LNCaP clone FGC (cell line): ENCODE data around the gene ZNF772.

Source experiments
- DNase-seq: peaks from one replicate; pipeline ENCODE4 v3.0.0-alpha.2; 2011; ENCODE audit warnings: low read depth
- H3K4me3 ChIP-seq: 2 replicates; pipeline ENCODE4 v1.5.1; 2011; ENCODE audit warnings: mild to moderate bottlenecking, low read depth, low read length, control low read depth
- TF ChIP-seq, protein P1 (sequence below): IDR thresholded peaks from 2 replicates; pipeline ENCODE4 v1.5.1; 2012; ENCODE audit warnings: mild to moderate bottlenecking; ENCODE audit not compliant: control insufficient read depth, insufficient read depth; ENCODE audit errors: extremely low read depth

Gene ZNF772

DNA sequence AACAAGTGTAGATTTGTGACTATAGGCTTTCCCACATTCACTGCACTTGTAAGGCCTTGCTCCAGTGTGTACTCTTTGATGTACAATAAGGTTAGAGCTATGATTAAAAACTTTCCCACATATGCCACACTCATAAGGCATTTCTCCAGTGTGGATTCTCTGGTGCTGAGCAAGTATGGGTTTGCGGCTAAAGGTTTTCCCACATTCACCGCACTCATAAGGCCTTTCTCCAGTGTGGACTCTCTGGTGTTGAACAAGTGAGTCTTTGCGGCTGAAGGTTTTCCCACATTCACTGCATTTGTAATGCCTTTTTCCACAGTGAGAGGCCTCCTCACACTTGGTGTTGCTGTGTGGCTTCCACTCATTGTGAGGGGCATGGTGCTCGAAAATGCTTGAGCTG is 3.7 kb downstream of the ZNF772 start:
- no peak overlapping the region for H3K4me3 ChIP-seq
- no peak for DNase-seq
- TF ChIP-seq, protein P1, sequence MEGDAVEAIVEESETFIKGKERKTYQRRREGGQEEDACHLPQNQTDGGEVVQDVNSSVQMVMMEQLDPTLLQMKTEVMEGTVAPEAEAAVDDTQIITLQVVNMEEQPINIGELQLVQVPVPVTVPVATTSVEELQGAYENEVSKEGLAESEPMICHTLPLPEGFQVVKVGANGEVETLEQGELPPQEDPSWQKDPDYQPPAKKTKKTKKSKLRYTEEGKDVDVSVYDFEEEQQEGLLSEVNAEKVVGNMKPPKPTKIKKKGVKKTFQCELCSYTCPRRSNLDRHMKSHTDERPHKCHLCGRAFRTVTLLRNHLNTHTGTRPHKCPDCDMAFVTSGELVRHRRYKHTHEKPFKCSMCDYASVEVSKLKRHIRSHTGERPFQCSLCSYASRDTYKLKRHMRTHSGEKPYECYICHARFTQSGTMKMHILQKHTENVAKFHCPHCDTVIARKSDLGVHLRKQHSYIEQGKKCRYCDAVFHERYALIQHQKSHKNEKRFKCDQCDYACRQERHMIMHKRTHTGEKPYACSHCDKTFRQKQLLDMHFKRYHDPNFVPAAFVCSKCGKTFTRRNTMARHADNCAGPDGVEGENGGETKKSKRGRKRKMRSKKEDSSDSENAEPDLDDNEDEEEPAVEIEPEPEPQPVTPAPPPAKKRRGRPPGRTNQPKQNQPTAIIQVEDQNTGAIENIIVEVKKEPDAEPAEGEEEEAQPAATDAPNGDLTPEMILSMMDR, result no peak

DNA sequence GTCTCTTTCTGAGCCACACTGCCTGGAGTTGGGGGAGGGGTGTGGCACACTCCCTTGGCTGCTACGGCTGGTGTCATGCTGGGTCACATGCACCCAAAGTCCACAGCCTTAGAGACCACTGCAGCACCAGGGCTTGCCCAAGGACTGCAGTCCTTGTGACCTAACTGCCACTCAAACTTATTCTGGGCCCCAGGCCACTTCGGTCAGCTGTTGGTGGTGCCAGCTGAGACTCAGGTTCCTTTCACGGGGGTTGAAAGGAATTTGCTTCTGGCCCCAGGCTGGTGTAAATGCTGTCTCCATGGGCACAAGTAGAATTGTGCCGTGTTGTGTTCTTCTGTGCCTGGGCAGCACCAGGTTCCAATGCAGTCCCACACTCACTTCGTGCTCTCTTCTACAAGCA is 10.9 kb downstream of the ZNF772 start:
- no peak overlapping the region for H3K4me3 ChIP-seq
- TF ChIP-seq, protein P1, result no peak
- DNase-seq, result no peak

DNA sequence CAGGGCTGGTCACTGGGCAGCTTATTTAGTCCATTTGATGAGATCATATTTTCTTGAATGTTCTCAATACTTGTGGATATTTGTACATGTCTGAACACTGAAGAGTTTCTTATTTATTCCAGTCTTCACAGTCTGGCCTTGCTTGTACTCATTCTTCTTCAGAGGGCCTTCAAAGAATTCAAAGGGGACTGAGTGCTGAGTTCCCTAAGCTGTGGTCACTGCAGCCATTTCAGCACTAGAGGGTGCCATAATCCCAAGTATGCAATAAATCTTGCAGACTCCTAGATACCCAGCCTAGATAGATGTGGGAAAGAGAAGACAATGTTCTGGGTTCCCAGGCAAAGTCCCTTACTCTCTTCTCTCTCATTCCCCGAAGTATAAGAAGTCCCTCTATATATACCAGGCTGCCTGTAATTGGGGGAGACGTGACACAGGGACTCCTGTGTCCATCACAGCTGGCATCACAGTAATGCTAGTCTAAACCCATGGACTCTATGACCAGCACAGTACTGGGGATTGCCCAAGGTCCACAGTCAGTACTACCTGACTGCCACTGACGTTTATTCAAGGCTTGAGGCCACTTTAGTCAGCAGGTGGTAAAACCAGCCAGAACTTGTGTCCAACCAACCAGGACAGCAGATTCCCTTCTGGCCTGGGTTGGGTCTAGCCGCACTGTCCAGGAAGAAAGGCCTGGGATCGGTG is 11.5 kb downstream of the ZNF772 start:
- H3K4me3 ChIP-seq, result no peak overlapping the region
- peak; percentile 41 for DNase-seq
- TF ChIP-seq, protein P1, result peak; percentile 59

DNA sequence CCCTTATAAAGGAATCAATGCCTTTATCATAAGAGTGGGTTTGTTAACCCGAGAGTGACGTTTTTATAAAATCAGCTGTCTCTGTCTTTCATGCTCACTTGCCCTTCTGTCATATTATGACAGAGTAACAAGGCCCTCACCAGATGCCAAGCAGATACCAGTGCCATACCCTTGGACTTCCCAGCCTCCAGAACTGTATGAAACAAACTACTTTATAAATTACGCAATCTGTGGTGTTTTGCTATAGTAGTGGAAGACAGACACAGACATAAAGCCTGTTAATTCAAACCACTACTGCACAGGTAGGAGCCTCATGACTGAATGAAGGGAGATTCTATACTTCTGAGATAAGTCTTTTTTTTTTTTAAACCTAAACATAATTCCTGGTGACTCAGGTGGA is 25.1 kb downstream of the ZNF772 start:
- H3K4me3 ChIP-seq, result no peak overlapping the region
- TF ChIP-seq, protein P1, result no peak
- no peak for DNase-seq

DNA sequence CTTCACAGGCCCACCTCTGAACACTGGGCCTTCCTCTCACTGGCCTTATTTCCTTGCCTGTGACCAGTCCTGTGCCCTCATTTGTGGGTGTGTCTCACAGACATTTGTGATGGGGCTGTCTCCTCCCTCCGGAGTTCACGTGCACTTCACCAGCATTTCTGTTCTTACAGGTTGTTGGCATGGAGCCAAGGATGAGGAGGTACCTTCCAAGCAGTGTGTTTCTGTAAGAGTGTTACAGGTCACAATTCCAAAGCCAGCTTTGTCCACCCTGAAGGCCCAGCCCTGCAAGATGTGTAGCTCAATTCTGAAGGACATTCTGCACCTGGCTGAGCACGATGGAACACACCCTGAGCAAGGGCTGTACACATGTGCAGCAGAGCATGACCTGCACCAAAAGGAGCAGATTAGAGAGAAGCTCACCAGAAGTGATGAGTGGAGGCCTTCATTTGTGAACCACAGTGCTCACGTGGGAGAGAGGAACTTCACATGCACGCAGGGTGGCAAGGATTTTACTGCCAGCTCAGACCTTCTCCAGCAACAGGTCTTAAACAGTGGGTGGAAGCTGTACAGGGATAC is 34.2 kb downstream of the ZNF772 start:
- TF ChIP-seq, protein P1, result no peak
- no peak for DNase-seq
- no peak overlapping the region for H3K4me3 ChIP-seq

DNA sequence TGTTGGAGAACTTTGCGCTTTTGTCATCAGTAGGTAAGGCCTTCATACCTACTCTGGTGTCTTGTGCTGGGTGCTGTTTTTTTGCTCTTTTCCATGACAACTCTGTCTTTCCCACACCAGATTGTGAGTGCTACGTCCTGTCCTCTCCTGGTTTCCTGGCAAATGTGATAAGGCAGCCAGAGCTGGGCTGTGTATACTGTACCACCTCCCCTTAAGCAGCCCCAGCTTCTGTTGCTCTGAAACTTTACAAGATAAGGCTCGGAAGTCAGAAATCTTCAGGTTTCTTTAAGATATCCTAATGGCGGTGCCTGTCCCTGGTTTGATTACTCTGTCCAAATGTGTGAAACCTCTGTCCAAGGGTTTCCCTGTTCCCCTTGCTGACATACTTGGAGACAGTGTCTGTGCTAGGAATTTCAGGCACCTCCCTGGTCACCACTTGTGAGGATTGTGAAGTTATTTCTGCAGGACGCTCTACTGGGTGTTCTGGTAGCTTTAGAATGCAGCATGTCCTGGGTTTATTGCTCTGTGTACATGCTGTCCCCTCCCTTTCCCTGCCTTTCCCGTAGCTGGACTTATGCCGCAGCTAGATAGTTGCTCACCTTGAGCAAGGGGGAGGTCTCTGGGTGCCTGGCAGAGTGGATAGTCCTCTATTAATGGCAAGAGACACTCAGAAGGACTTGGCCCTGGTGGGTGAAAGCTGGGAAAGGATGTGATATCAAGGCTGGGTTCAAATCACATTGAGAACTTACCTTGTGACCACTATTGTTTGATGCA is 35.2 kb downstream of the ZNF772 start:
- DNase-seq, result no peak
- TF ChIP-seq, protein P1, result no peak
- H3K4me3 ChIP-seq, result no peak overlapping the region
